Activated CD8-positive, alpha-beta T cell treated with anti-CD3 and anti-CD28 coated beads for 36 hours (primary cell): ENCODE measurements around the gene VCX. TPM values are rescaled to one million over a fixed set of nuclear protein-coding genes. Genes with fewer than 3 reads are reported as not detected.

ENCODE experiments used
- ATAC-seq: fragments of 200-7000 bp; cut with Tn5 transposase; one replicate; pipeline ENCODE4 v1.10.0; 2021; ENCODE audit warnings: mild to moderate bottlenecking, moderate library complexity
- CTCF ChIA-PET: fragments of 350-600 bp; sonication (Branson Sonifier 250); formaldehyde crosslinking; loops from one replicate; lab custom pipeline; 2021; ENCODE audit warnings: antibody characterized with exemption; lab: Charles Lee
- POLR2A ChIA-PET: fragments of 350-600 bp; sonication (Branson Sonifier 250); formaldehyde crosslinking; loops from one replicate; lab custom pipeline; 2021; ENCODE audit warnings: antibody characterized with exemption; lab: Charles Lee
- DNase-seq: peaks from one replicate; pipeline ENCODE4 v3.0.0-alpha.2; 2020
- H3K27ac Mint-ChIP-seq: one replicate; pipeline ENCODE4 v1.8.0; 2021; ENCODE audit warnings: mild to moderate bottlenecking, mixed read lengths
- H3K27me3 Mint-ChIP-seq: one replicate; pipeline ENCODE4 v1.8.0; 2021; ENCODE audit warnings: mixed read lengths
- H3K36me3 Mint-ChIP-seq: one replicate; pipeline ENCODE4 v1.8.0; 2021; ENCODE audit warnings: low read depth, mixed read lengths
- H3K4me1 Mint-ChIP-seq: one replicate; pipeline ENCODE4 v1.8.0; 2021; ENCODE audit warnings: low read depth, mixed read lengths
- H3K4me3 Mint-ChIP-seq: one replicate; pipeline ENCODE4 v1.8.0; 2021; ENCODE audit warnings: mild to moderate bottlenecking, moderate library complexity, mixed read lengths
- H3K9me3 Mint-ChIP-seq: one replicate; pipeline ENCODE4 v1.8.0; 2021; ENCODE audit warnings: mixed read lengths
- CTCF ChIP-seq: fragments of 200-600 bp; IDR thresholded peaks from one replicate; pipeline ENCODE4 v1.8.0; 2022; ENCODE audit warnings: antibody characterized with exemption, mild to moderate bottlenecking
- intact Hi-C: fragments of 100-400 bp; cut with micrococcal nuclease; formaldehyde crosslinking; loops from one replicate; pipeline ENCODE4 v1.10.0; 2022
- total RNA-seq, 2 experiments: library from RNA; stranded (reverse); gene quantifications; one replicate each; pipeline ENCODE4 v1.2.3, GENCODE V29; 2021

Gene VCX
- total RNA-seq, 2 experiments from 2014 or later, result not detected

DNA sequence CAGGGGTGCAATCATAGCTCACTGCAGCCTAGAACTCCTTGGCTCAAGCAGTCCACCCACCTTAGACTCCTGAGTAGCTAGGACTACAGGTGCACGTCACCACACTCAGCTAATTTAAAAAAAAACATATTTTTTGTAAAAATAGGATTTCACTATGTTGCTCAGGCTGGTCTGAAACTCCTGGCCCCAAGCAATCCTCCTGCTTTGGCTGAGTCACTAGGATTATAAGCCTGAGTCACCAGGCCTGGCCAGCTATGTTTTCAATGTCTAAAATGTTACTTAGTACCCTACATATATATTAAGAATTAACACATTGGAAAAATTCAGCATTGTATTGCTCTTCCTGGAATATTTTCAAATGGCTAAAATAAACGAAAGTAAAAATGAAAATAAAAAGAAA, 46.7 kb downstream of the VCX start:
- Mint-ChIP-seq H3K4me1 (no peaks in the 10 kb centered on the region), H3K27me3 (peaks cover 4% of the 10 kb centered on the region), H3K4me3 (no peak overlapping the region), H3K27ac (no peak overlapping the region), H3K9me3 (no peaks in the 10 kb centered on the region), H3K36me3 (no peaks in the 10 kb centered on the region)
- CTCF ChIA-PET, result no interaction called here
- TF ChIP-seq CTCF, result no peak
- intact Hi-C loops, result no loop called here
- no peak for ATAC-seq
- no peak for DNase-seq
- POLR2A ChIA-PET, result no interaction called here

GRCh38 chrX:7891928-7892327, 49.0 kb downstream of the VCX start:
- H3K27ac Mint-ChIP-seq, result no peak overlapping the region
- intact Hi-C loops, result no loop called here
- POLR2A ChIA-PET, result no interaction called here
- no peak for TF ChIP-seq CTCF
- H3K27me3 Mint-ChIP-seq, result peaks cover 4% of the 10 kb centered on the region
- DNase-seq, result no peak
- no peaks in the 10 kb centered on the region for H3K36me3 Mint-ChIP-seq
- CTCF ChIA-PET, result no interaction called here
- no peak overlapping the region for H3K4me3 Mint-ChIP-seq
- no peaks in the 10 kb centered on the region for H3K4me1 Mint-ChIP-seq
- no peaks in the 10 kb centered on the region for H3K9me3 Mint-ChIP-seq
- no peak for ATAC-seq

Other genes with a start within 250 kb of the VCX start
- 10 to 100 TPM; 12.7 to 13.9 TPM for gene PNPLA4, start 84.2 kb downstream of the VCX start, total RNA-seq